Activated CD4-positive, alpha-beta T cell treated with anti-CD3 and anti-CD28 coated beads, Interleukin-2, amount 50 U/mL, for 4 hours (primary cell): ENCODE measurements around the gene IGFBP7.

Experiments used
- DNase-seq, 2 experiments: peaks; one replicate each; pipeline ENCODE4 v3.0.0-alpha.2; 2020

The IGFBP7 gene

GRCh38 chr4:57129477-57129876 lies 19.3 kb upstream of the IGFBP7 start:
- DNase-seq: no peak

GRCh38 chr4:57127361-57127760 lies 17.2 kb upstream of the IGFBP7 start:
- DNase-seq: no peak

- no peak for DNase-seq
These were observed 15.8 kb upstream of the IGFBP7 start for GRCh38 chr4:57125996-57126395.

GRCh38 chr4:57124145-57124544 lies 14.0 kb upstream of the IGFBP7 start:
- no peak for DNase-seq

- no peak for DNase-seq
These were observed 12.8 kb upstream of the IGFBP7 start for GRCh38 chr4:57122959-57123358.

GRCh38 chr4:57119054-57119651 lies 9.0 kb upstream of the IGFBP7 start:
- no peak for DNase-seq

GRCh38 chr4:57117491-57117890 lies 7.3 kb upstream of the IGFBP7 start:
- DNase-seq: no peak

- no peak for DNase-seq
These were observed 6.1 kb upstream of the IGFBP7 start for GRCh38 chr4:57116245-57116644.

GRCh38 chr4:57114973-57115372 lies 4.8 kb upstream of the IGFBP7 start:
- no peak for DNase-seq

GRCh38 chr4:57113870-57114269 lies 3.7 kb upstream of the IGFBP7 start:
- DNase-seq: no peak

GRCh38 chr4:57110640-57111511 lies 691 bp upstream of the IGFBP7 start:
- no peak for DNase-seq

GRCh38 chr4:57109411-57109846 lies 756 bp downstream of the IGFBP7 start:
- no peak for DNase-seq

GRCh38 chr4:57106181-57106580 lies 4.0 kb downstream of the IGFBP7 start:
- DNase-seq: no peak

GRCh38 chr4:57104706-57105560 lies 5.3 kb downstream of the IGFBP7 start:
- no peak for DNase-seq

GRCh38 chr4:57103051-57103450 lies 7.1 kb downstream of the IGFBP7 start:
- DNase-seq: no peak

- DNase-seq: no peak
These were observed 8.0 kb downstream of the IGFBP7 start for GRCh38 chr4:57102050-57102624.

- DNase-seq: no peak
These were observed 9.1 kb downstream of the IGFBP7 start for GRCh38 chr4:57100979-57101651.

GRCh38 chr4:57099363-57099762 lies 10.8 kb downstream of the IGFBP7 start:
- DNase-seq: no peak

- no peak for DNase-seq
These were observed 11.2 kb downstream of the IGFBP7 start for GRCh38 chr4:57098941-57099340.

- no peak for DNase-seq
These were observed 11.8 kb downstream of the IGFBP7 start for GRCh38 chr4:57098415-57098814.

GRCh38 chr4:57097711-57098110 lies 12.5 kb downstream of the IGFBP7 start:
- DNase-seq: no peak

- DNase-seq: no peak
These were observed 14.2 kb downstream of the IGFBP7 start for GRCh38 chr4:57095956-57096355.

GRCh38 chr4:57095245-57095644 lies 14.9 kb downstream of the IGFBP7 start:
- no peak for DNase-seq
